Kidney epithelial cell (primary cell): ENCODE results near the gene LRTM2. TPM values are rescaled to one million over a fixed set of nuclear protein-coding genes. Genes with fewer than 3 reads are reported as not detected.

Experiments used
- DNase-seq: peaks from one replicate; pipeline ENCODE4 v3.0.0-alpha.2; 2010; ENCODE audit warnings: low read depth
- H3K27me3 ChIP-seq: 2 replicates; pipeline ENCODE4 v1.6.0; 2011; ENCODE audit warnings: low read length; ENCODE audit not compliant: control insufficient read depth, insufficient read depth
- H3K36me3 ChIP-seq: 2 replicates; pipeline ENCODE4 v1.5.1; 2011; ENCODE audit warnings: low read length; ENCODE audit not compliant: control insufficient read depth, insufficient read depth
- H3K4me3 ChIP-seq: 2 replicates; pipeline ENCODE4 v1.5.1; 2011; ENCODE audit warnings: low read depth, mild to moderate bottlenecking, control low read depth, low read length
- CTCF ChIP-seq: IDR thresholded peaks from 2 replicates; pipeline ENCODE4 v1.5.1; 2011; ENCODE audit warnings: mild to moderate bottlenecking, moderate library complexity, low read length, control low read depth, inconsistent platforms; ENCODE audit not compliant: insufficient read depth, poor library complexity, severe bottlenecking
- total RNA-seq: library from RNA; depleted of rRNA; stranded (reverse); fragments of >200 nt; gene quantifications from 2 replicates; pipeline ENCODE4 v1.2.3, GENCODE V29; 2015

Gene LRTM2
- total RNA-seq, 1 donor from 2014 or later = not detected

- no peak for TF ChIP-seq CTCF
- no peaks in the 10 kb centered on the region for H3K27me3 ChIP-seq
- no peaks in the 10 kb centered on the region for H3K36me3 ChIP-seq
- DNase-seq = no peak
- no peak overlapping the region for H3K4me3 ChIP-seq
Measured at GRCh38 chr12:1857086-1857485, 36.7 kb downstream of the LRTM2 start.

GRCh38 chr12:1857821-1858220, 37.5 kb downstream of the LRTM2 start:
- Histone ChIP-seq H3K36me3 (no peaks in the 10 kb centered on the region), H3K27me3 (no peaks in the 10 kb centered on the region), H3K4me3 (no peak overlapping the region)
- TF ChIP-seq CTCF = no peak
- no peak for DNase-seq

- Histone ChIP-seq H3K27me3 (no peaks in the 10 kb centered on the region), H3K36me3 (no peaks in the 10 kb centered on the region), H3K4me3 (no peak overlapping the region)
- no peak for TF ChIP-seq CTCF
- no peak for DNase-seq
Measured at GRCh38 chr12:1858456-1858855, 38.1 kb downstream of the LRTM2 start.

GRCh38 chr12:1859643-1860042, 39.3 kb downstream of the LRTM2 start:
- H3K36me3 ChIP-seq = no peaks in the 10 kb centered on the region
- no peak for TF ChIP-seq CTCF
- no peak overlapping the region for H3K4me3 ChIP-seq
- peaks cover 4% of the 10 kb centered on the region for H3K27me3 ChIP-seq
- DNase-seq = no peak

- H3K27me3 ChIP-seq = peaks cover 8% of the 10 kb centered on the region
Measured at GRCh38 chr12:1862973-1863372, 42.6 kb downstream of the LRTM2 start.

More at GRCh38 chr12:1862973-1863372, 42.6 kb downstream of the LRTM2 start:
- no peaks in the 10 kb centered on the region for H3K36me3 ChIP-seq
- no peak for DNase-seq
- H3K4me3 ChIP-seq = no peak overlapping the region
- no peak for TF ChIP-seq CTCF
